HL-60 (cell line): ENCODE data around the gene CTNNA3.

Source experiments
- DNase-seq, 2 experiments: peaks; one replicate each; pipeline ENCODE4 v3.0.0-alpha.2; 2010 to 2020; ENCODE audit warnings: low read depth in 1 of 2, low spot score in 1 of 2
- H3K27ac ChIP-seq: fragments of 250-450 bp; sonication (Bioruptor Pico); replicated peaks from 2 replicates; pipeline ENCODE4 v1.5.1; 2020; ENCODE audit warnings: mild to moderate bottlenecking, moderate library complexity
- H3K27me3 ChIP-seq: fragments of 250-450 bp; sonication (Bioruptor Pico); 2 replicates; pipeline ENCODE4 v1.5.1; 2021; ENCODE audit warnings: mild to moderate bottlenecking, moderate library complexity; ENCODE audit not compliant: insufficient read depth, poor library complexity, severe bottlenecking
- H3K4me3 ChIP-seq: replicated peaks from 2 replicates; pipeline ENCODE4 v1.5.1; 2011; ENCODE audit warnings: mild to moderate bottlenecking, control low read depth, low read length; ENCODE audit not compliant: insufficient read depth
- CTCF ChIP-seq: IDR thresholded peaks from one replicate; pipeline ENCODE4 v1.5.1; 2011; ENCODE audit warnings: low read length, control low read depth, inconsistent platforms; ENCODE audit not compliant: insufficient read depth
- GABPA ChIP-seq: IDR thresholded peaks from 2 replicates; pipeline ENCODE4 v1.6.1; 2012; ENCODE audit warnings: low read depth
- POLR2AphosphoS5 ChIP-seq: IDR thresholded peaks from 2 replicates; pipeline ENCODE4 v1.6.1; 2012; ENCODE audit warnings: low read depth
- REST ChIP-seq: IDR thresholded peaks from 2 replicates; pipeline ENCODE4 v1.6.1; 2012; ENCODE audit warnings: low read depth; ENCODE audit not compliant: insufficient replicate concordance
- SPI1 ChIP-seq: IDR thresholded peaks from 2 replicates; pipeline ENCODE4 v1.6.1; 2012; ENCODE audit warnings: low read depth, mild to moderate bottlenecking, borderline replicate concordance

The CTNNA3 gene

GRCh38 chr10:67477868-67478267, 218.1 kb downstream of the CTNNA3 start:
- H3K4me3 ChIP-seq = no peak overlapping the region
- no peak for TF ChIP-seq GABPA
- no peak for TF ChIP-seq CTCF
- TF ChIP-seq REST = no peak
- TF ChIP-seq POLR2AphosphoS5 = no peak
- no peak for TF ChIP-seq SPI1
- no peak for DNase-seq
- H3K27ac ChIP-seq = no peak overlapping the region
- no peaks in the 10 kb centered on the region for H3K27me3 ChIP-seq

DNA sequence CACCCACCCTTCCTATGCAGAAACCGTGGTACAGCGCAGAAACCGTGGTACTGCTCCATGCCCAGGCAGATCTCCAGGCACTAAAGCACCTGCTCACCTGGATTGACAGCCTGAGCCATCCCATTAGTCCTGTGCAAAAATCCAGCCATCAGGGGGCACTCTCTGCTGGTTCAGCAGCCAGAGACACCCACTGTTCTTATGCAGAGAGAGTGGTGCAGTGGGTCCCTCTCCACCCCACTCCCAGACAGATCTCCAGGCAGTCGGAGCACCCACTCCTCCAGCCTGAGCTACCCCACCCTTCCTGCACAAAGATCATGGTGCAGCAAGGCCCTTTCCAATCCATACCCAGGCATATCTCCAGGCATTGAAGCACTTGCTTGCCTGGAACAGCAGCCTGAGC, 219.8 kb downstream of the CTNNA3 start:
- no peak for DNase-seq
- Histone ChIP-seq H3K27me3 (no peaks in the 10 kb centered on the region), H3K4me3 (no peak overlapping the region), H3K27ac (no peak overlapping the region)
- TF ChIP-seq REST = no peak
- no peak for TF ChIP-seq CTCF
- TF ChIP-seq POLR2AphosphoS5 = no peak
- TF ChIP-seq GABPA = no peak
- TF ChIP-seq SPI1 = no peak

GRCh38 chr10:67473850-67474633, 222.0 kb downstream of the CTNNA3 start:
- TF ChIP-seq REST (no peak), SPI1 (no peak), POLR2AphosphoS5 (no peak), GABPA (no peak), CTCF (no peak)
- Histone ChIP-seq H3K4me3 (no peak overlapping the region), H3K27me3 (no peaks in the 10 kb centered on the region), H3K27ac (no peak overlapping the region)
- DNase-seq = no peak
